ENCODE results near the gene SORCS2. TPM values are rescaled to one million over a fixed set of nuclear protein-coding genes. Genes with fewer than 3 reads are reported as not detected.

Gene SORCS2
- total RNA-seq, 1 experiment from 2014 or later: not detected

- no TSS peak for BruUV-seq (replicated peaks)
- TF ChIP-seq CTCF (IDR thresholded peaks at IDR 0.05; ENCODE audit: unreplicated experiment): no peak
- Mint-ChIP-seq H3K27me3 (ENCODE audit: insufficient read depth, unreplicated experiment) (no peaks in the 10 kb centered on the region), H3K27ac (ENCODE audit: low read depth, unreplicated experiment) (no peak overlapping the region), H3K36me3 (ENCODE audit: insufficient read depth, unreplicated experiment) (no peaks in the 10 kb centered on the region), H3K9me3 (ENCODE audit: unreplicated experiment) (no peaks in the 10 kb centered on the region), H3K4me3 (ENCODE audit: unreplicated experiment) (no peak overlapping the region), H3K4me1 (ENCODE audit: insufficient read depth, unreplicated experiment) (no peaks in the 10 kb centered on the region)
- ChIA-PET POLR2A (no interaction called here), CTCF (interaction anchor here (0.6 kb wide), 2 partner anchors 11 to 322 kb away, joined by 4 to 5 read pairs; no protein-coding TSS in a partner anchor)
- intact Hi-C loops (cut with micrococcal nuclease): no loop called here
- DNase-seq (ENCODE audit: unreplicated experiment): no peak
These were observed 36.4 kb downstream of the SORCS2 start for GRCh38 chr4:7228734-7229133.

GRCh38 chr4:7232061-7232650 lies 39.8 kb downstream of the SORCS2 start:
- no peaks in the 10 kb centered on the region for H3K4me1 Mint-ChIP-seq (ENCODE audit: insufficient read depth, unreplicated experiment)

GRCh38 chr4:7233006-7233580 lies 40.8 kb downstream of the SORCS2 start:
- H3K27ac Mint-ChIP-seq (ENCODE audit: low read depth, unreplicated experiment): no peak overlapping the region
- no peaks in the 10 kb centered on the region for H3K9me3 Mint-ChIP-seq (ENCODE audit: unreplicated experiment)
- TF ChIP-seq CTCF (IDR thresholded peaks at IDR 0.05; ENCODE audit: unreplicated experiment): no peak
- BruUV-seq (replicated peaks): no TSS peak
- ChIA-PET POLR2A (no interaction called here), CTCF (no interaction called here)
- intact Hi-C loops (cut with micrococcal nuclease): no loop called here
- H3K4me3 Mint-ChIP-seq (ENCODE audit: unreplicated experiment): no peak overlapping the region
- no peaks in the 10 kb centered on the region for H3K36me3 Mint-ChIP-seq (ENCODE audit: insufficient read depth, unreplicated experiment)
- H3K27me3 Mint-ChIP-seq (ENCODE audit: insufficient read depth, unreplicated experiment): no peaks in the 10 kb centered on the region
- no peaks in the 10 kb centered on the region for H3K4me1 Mint-ChIP-seq (ENCODE audit: insufficient read depth, unreplicated experiment)
- DNase-seq (ENCODE audit: unreplicated experiment): no peak

More at GRCh38 chr4:7232061-7232650, 39.8 kb downstream of the SORCS2 start:
- no peaks in the 10 kb centered on the region for H3K9me3 Mint-ChIP-seq (ENCODE audit: unreplicated experiment)
- no peak overlapping the region for H3K27ac Mint-ChIP-seq (ENCODE audit: low read depth, unreplicated experiment)
- BruUV-seq (replicated peaks): no TSS peak
- no peaks in the 10 kb centered on the region for H3K36me3 Mint-ChIP-seq (ENCODE audit: insufficient read depth, unreplicated experiment)
- DNase-seq (ENCODE audit: unreplicated experiment): no peak
- POLR2A ChIA-PET: no interaction called here
- intact Hi-C loops (cut with micrococcal nuclease): no loop called here
- no peak for TF ChIP-seq CTCF (IDR thresholded peaks at IDR 0.05; ENCODE audit: unreplicated experiment)
- no peak overlapping the region for H3K4me3 Mint-ChIP-seq (ENCODE audit: unreplicated experiment)
- CTCF ChIA-PET: no interaction called here
- no peaks in the 10 kb centered on the region for H3K27me3 Mint-ChIP-seq (ENCODE audit: insufficient read depth, unreplicated experiment)

GRCh38 chr4:7233601-7234000 lies 41.3 kb downstream of the SORCS2 start:
- POLR2A ChIA-PET: no interaction called here
- intact Hi-C loops (cut with micrococcal nuclease): no loop called here
- Mint-ChIP-seq H3K36me3 (ENCODE audit: insufficient read depth, unreplicated experiment) (no peaks in the 10 kb centered on the region), H3K27me3 (ENCODE audit: insufficient read depth, unreplicated experiment) (no peaks in the 10 kb centered on the region), H3K27ac (ENCODE audit: low read depth, unreplicated experiment) (no peak overlapping the region), H3K9me3 (ENCODE audit: unreplicated experiment) (peaks cover 3% of the 10 kb centered on the region), H3K4me1 (ENCODE audit: insufficient read depth, unreplicated experiment) (no peaks in the 10 kb centered on the region), H3K4me3 (ENCODE audit: unreplicated experiment) (no peak overlapping the region)
- CTCF ChIA-PET: no interaction called here
- no peak for TF ChIP-seq CTCF (IDR thresholded peaks at IDR 0.05; ENCODE audit: unreplicated experiment)
- no peak for DNase-seq (ENCODE audit: unreplicated experiment)
- BruUV-seq (replicated peaks): no TSS peak

Measured in MCF 10A (cell line).